HepG2 (cell line): ENCODE measurements around the gene MTHFD2L. TPM values are rescaled to one million over a fixed set of nuclear protein-coding genes. Genes with fewer than 3 reads are reported as not detected.

Source experiments
- ARID3A ChIP-seq: IDR thresholded peaks from 2 replicates; pipeline ENCODE4 v1.6.1; 2012; ENCODE audit warnings: low read depth, low read length, improper control_type of control experiment
- CENPT ChIP-seq: sonication (generic); formaldehyde crosslinking; IDR thresholded peaks from 2 replicates; pipeline ENCODE4 v1.8.0; 2022; ENCODE audit warnings: low read depth, mild to moderate bottlenecking, moderate library complexity, missing genetic modification reagents
- KDM2A ChIP-seq: sonication (generic); formaldehyde crosslinking; IDR thresholded peaks from 2 replicates; pipeline ENCODE4 v1.4.0; 2020; ENCODE audit warnings: low read depth, missing genetic modification reagents, borderline replicate concordance
- SMARCC2 ChIP-seq: fragments of 450-650 bp; IDR thresholded peaks from 2 replicates; pipeline ENCODE4 v1.6.1; 2017; ENCODE audit warnings: antibody characterized with exemption, mild to moderate bottlenecking
- ZBTB21 ChIP-seq: sonication (generic); formaldehyde crosslinking; IDR thresholded peaks from 2 replicates; pipeline ENCODE4 v1.4.0; 2020; ENCODE audit warnings: missing genetic modification reagents
- ZNF230 ChIP-seq: sonication (generic); formaldehyde crosslinking; IDR thresholded peaks from 2 replicates; pipeline ENCODE4 v1.4.0; 2020; ENCODE audit warnings: mild to moderate bottlenecking, missing genetic modification reagents
- ZNF512B ChIP-seq: sonication (generic); formaldehyde crosslinking; IDR thresholded peaks from 2 replicates; pipeline ENCODE4 v1.5.1; 2020; ENCODE audit warnings: missing genetic modification reagents, mild to moderate bottlenecking, borderline replicate concordance
- polyA plus RNA-seq, 8 experiments: library from polyadenylated mRNA; depleted of rRNA in 3 of 8; stranded (reverse) in 7 of 8; unstranded in 1 of 8; fragments of >200 nt; fragmentation: Illumina TruSeq in 4 of 8; extraction: Trizol in 4 of 8; gene quantifications; 2 replicates each; pipeline versions ENCODE4 v1.2.1 to v1.2.3, GENCODE V29; 2011 to 2016; ENCODE audit warnings: low read depth in 4 of 8, missing spikeins in 1 of 8, mixed read lengths in 1 of 8; ENCODE audit not compliant: insufficient read depth in 1 of 8
- total RNA-seq, 5 experiments: library from RNA; depleted of rRNA; stranded (reverse); fragments of >200 nt; fragmentation: Illumina TruSeq; extraction: Trizol; gene quantifications; 2 replicates each; pipeline ENCODE4 v1.2.3, GENCODE V29; 2016; ENCODE audit warnings: low read depth in 1 of 5
- TF ChIP-seq, protein P1 (sequence below): sonication (generic); formaldehyde crosslinking; IDR thresholded peaks from 2 replicates; pipeline ENCODE4 v1.5.0; 2020; ENCODE audit warnings: mild to moderate bottlenecking, missing genetic modification reagents, borderline replicate concordance
- TF ChIP-seq, protein P2 (sequence below): sonication (generic); formaldehyde crosslinking; IDR thresholded peaks from 2 replicates; pipeline ENCODE4 v1.5.0; 2020; ENCODE audit warnings: missing genetic modification reagents
- TF ChIP-seq, protein P3 (sequence below): sonication (generic); formaldehyde crosslinking; IDR thresholded peaks from 2 replicates; pipeline ENCODE4 v1.4.0; 2020; ENCODE audit warnings: missing genetic modification reagents, borderline replicate concordance

MTHFD2L gene
- total and polyA plus RNA-seq, 2 of the 13 experiments (the other 11 are each of a cell fraction or from before 2014, with no cell fraction given), result 10.5 to 14.9 TPM

DNA sequence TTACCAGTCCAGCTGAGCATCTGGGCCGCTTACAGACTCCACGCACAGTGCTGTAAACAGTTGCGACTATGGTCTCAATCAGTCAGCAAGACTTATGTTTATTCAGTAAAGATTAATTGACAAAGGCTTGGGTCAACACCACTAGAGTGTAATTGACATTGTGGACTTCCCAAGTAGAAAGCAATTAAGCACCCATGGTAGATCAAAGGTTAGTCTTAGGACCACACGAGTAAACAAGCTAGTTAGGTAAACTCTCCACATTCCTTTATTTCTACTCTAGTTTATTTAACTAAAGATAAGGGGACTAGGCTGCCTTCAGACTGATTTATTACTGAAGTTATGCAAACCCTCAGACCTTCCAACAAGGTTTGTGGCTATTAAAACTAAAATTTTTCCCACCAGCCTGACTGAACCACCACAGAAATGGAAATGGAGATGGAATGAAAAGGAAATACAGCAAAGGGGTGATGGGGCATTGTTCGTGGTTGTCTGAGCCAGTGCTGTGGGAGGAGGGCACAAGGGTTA, 44.2 kb downstream of the MTHFD2L start (continued):
- TF ChIP-seq, protein P1, sequence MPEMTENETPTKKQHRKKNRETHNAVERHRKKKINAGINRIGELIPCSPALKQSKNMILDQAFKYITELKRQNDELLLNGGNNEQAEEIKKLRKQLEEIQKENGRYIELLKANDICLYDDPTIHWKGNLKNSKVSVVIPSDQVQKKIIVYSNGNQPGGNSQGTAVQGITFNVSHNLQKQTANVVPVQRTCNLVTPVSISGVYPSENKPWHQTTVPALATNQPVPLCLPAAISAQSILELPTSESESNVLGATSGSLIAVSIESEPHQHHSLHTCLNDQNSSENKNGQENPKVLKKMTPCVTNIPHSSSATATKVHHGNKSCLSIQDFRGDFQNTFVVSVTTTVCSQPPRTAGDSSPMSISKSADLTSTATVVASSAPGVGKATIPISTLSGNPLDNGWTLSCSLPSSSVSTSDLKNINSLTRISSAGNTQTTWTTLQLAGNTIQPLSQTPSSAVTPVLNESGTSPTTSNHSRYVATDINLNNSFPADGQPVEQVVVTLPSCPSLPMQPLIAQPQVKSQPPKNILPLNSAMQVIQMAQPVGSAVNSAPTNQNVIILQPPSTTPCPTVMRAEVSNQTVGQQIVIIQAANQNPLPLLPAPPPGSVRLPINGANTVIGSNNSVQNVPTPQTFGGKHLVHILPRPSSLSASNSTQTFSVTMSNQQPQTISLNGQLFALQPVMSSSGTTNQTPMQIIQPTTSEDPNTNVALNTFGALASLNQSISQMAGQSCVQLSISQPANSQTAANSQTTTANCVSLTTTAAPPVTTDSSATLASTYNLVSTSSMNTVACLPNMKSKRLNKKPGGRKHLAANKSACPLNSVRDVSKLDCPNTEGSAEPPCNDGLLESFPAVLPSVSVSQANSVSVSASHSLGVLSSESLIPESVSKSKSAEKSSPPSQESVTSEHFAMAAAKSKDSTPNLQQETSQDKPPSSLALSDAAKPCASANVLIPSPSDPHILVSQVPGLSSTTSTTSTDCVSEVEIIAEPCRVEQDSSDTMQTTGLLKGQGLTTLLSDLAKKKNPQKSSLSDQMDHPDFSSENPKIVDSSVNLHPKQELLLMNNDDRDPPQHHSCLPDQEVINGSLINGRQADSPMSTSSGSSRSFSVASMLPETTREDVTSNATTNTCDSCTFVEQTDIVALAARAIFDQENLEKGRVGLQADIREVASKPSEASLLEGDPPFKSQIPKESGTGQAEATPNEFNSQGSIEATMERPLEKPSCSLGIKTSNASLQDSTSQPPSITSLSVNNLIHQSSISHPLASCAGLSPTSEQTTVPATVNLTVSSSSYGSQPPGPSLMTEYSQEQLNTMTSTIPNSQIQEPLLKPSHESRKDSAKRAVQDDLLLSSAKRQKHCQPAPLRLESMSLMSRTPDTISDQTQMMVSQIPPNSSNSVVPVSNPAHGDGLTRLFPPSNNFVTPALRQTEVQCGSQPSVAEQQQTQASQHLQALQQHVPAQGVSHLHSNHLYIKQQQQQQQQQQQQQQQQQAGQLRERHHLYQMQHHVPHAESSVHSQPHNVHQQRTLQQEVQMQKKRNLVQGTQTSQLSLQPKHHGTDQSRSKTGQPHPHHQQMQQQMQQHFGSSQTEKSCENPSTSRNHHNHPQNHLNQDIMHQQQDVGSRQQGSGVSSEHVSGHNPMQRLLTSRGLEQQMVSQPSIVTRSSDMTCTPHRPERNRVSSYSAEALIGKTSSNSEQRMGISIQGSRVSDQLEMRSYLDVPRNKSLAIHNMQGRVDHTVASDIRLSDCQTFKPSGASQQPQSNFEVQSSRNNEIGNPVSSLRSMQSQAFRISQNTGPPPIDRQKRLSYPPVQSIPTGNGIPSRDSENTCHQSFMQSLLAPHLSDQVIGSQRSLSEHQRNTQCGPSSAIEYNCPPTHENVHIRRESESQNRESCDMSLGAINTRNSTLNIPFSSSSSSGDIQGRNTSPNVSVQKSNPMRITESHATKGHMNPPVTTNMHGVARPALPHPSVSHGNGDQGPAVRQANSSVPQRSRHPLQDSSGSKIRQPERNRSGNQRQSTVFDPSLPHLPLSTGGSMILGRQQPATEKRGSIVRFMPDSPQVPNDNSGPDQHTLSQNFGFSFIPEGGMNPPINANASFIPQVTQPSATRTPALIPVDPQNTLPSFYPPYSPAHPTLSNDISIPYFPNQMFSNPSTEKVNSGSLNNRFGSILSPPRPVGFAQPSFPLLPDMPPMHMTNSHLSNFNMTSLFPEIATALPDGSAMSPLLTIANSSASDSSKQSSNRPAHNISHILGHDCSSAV, result no peak
- TF ChIP-seq, protein P2, sequence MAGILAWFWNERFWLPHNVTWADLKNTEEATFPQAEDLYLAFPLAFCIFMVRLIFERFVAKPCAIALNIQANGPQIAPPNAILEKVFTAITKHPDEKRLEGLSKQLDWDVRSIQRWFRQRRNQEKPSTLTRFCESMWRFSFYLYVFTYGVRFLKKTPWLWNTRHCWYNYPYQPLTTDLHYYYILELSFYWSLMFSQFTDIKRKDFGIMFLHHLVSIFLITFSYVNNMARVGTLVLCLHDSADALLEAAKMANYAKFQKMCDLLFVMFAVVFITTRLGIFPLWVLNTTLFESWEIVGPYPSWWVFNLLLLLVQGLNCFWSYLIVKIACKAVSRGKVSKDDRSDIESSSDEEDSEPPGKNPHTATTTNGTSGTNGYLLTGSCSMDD, result no peak
- no peak for TF ChIP-seq KDM2A (CRISPR knock-in tag)
- TF ChIP-seq SMARCC2, result peak; percentile 82
- TF ChIP-seq ZBTB21 (CRISPR knock-in tag), result peak; percentile 28; the same call in 1 of the 2 replicates
- TF ChIP-seq, protein P3, sequence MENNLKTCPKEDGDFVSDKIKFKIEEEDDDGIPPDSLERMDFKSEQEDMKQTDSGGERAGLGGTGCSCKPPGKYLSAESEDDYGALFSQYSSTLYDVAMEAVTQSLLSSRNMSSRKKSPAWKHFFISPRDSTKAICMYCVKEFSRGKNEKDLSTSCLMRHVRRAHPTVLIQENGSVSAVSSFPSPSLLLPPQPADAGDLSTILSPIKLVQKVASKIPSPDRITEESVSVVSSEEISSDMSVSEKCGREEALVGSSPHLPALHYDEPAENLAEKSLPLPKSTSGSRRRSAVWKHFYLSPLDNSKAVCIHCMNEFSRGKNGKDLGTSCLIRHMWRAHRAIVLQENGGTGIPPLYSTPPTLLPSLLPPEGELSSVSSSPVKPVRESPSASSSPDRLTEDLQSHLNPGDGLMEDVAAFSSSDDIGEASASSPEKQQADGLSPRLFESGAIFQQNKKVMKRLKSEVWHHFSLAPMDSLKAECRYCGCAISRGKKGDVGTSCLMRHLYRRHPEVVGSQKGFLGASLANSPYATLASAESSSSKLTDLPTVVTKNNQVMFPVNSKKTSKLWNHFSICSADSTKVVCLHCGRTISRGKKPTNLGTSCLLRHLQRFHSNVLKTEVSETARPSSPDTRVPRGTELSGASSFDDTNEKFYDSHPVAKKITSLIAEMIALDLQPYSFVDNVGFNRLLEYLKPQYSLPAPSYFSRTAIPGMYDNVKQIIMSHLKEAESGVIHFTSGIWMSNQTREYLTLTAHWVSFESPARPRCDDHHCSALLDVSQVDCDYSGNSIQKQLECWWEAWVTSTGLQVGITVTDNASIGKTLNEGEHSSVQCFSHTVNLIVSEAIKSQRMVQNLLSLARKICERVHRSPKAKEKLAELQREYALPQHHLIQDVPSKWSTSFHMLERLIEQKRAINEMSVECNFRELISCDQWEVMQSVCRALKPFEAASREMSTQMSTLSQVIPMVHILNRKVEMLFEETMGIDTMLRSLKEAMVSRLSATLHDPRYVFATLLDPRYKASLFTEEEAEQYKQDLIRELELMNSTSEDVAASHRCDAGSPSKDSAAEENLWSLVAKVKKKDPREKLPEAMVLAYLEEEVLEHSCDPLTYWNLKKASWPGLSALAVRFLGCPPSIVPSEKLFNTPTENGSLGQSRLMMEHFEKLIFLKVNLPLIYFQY (CRISPR knock-in tag), result peak; percentile 45; the same call in 1 of the 2 replicates
- TF ChIP-seq ZNF512B (CRISPR knock-in tag), result peak; percentile 88; the same call in 1 of the 2 replicates
- no peak for TF ChIP-seq CENPT (CRISPR knock-in tag)
- TF ChIP-seq ZNF230 (CRISPR knock-in tag), result no peak
- peak; percentile 99 for TF ChIP-seq ARID3A
